NCI-H524 (cell line): ENCODE results near the gene SCD5.

Experiments
- DNase-seq, 2 experiments: peaks; one replicate each; lab custom pipeline; 2025; lab: John Stamatoyannopoulos, UW

Gene SCD5

GRCh38 chr4:82589756-82590155, 208.8 kb downstream of the SCD5 start:
- DNase-seq: no peak

GRCh38 chr4:82588771-82589270, 209.8 kb downstream of the SCD5 start:
- DNase-seq: no peak

- no peak for DNase-seq
Observed at GRCh38 chr4:82587826-82588540, 210.6 kb downstream of the SCD5 start.

- no peak for DNase-seq
Observed at GRCh38 chr4:82585690-82586435, 212.7 kb downstream of the SCD5 start.

DNA sequence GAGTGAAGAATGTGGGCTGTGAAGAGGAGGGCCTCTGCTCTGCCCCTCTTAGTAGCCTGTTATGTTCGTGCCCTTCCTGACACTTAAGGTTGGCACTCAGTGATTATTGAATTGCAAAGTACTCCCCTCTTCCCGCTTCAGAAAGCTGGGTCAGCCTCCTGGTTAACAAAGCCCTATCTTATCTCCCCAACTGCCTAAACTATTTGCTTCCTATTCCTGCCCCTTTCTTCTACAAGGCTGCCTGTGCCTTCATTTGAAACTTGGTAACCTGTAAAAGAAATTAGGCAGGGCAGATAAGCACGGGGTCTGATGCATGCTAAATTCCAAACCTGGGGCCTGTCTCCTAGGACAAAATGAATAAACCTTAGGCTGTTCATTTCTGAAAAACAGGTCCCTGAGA, 213.7 kb downstream of the SCD5 start:
- DNase-seq: no peak

GRCh38 chr4:82583897-82584587, 214.6 kb downstream of the SCD5 start:
- no peak for DNase-seq

GRCh38 chr4:82579932-82580331, 218.7 kb downstream of the SCD5 start:
- no peak for DNase-seq
